ENCODE data around the gene NSUN2.

- TF ChIP-seq CTCF (conservative IDR thresholded peaks at IDR 0.05; ENCODE audit: low read depth in 2 of 2): no peak
- no peak for TF ChIP-seq POLR2AphosphoS5 (IDR thresholded peaks at IDR 0.05; ENCODE audit: low read depth)
- TF ChIP-seq EZH2phosphoT487 (IDR thresholded peaks at IDR 0.05; ENCODE audit: unreplicated experiment): no peak
- no peak for TF ChIP-seq REST (IDR thresholded peaks at IDR 0.05; ENCODE audit: unreplicated experiment)
- no peak for TF ChIP-seq CREB1 (CRISPR knock-in tag; IDR thresholded peaks at IDR 0.05; ENCODE audit: low read depth)
- TF ChIP-seq STAT1 (IDR thresholded peaks at IDR 0.05; ENCODE audit: unreplicated experiment): no peak
- no peak for TF ChIP-seq ZNF114 (CRISPR knock-in tag; IDR thresholded peaks at IDR 0.05)
- no peak for TF ChIP-seq EZH2 (IDR thresholded peaks at IDR 0.05; ENCODE audit: low read depth, unreplicated experiment)
- no peak for TF ChIP-seq ZNF462 (CRISPR knock-in tag; IDR thresholded peaks at IDR 0.05)
These were observed 48.8 kb upstream of the NSUN2 start for GRCh38 chr5:6681682-6682081.
